GM13976 (cell line): ENCODE data around the gene ADCY3.
A peak's percentile ranks its signal among the peaks of the same experiment; 100 is the strongest.

Experiments
- DNase-seq: peaks from one replicate; pipeline ENCODE4 v3.0.0; 2012; ENCODE audit warnings: low spot score
- CTCF ChIP-seq: IDR thresholded peaks from 2 replicates; pipeline ENCODE4 v1.5.1; 2012; ENCODE audit warnings: borderline replicate concordance, mild to moderate bottlenecking; ENCODE audit not compliant: insufficient read depth; ENCODE audit errors: extremely low read depth, missing control alignments, control extremely low read depth
- in situ Hi-C: fragments of 300-500 bp; cut with MboI; formaldehyde crosslinking; loops from one replicate; pipeline ENCODE4 v1.12.0; 2022; ENCODE audit warnings: low sequenced_read_pairs, mixed read lengths, inconsistent platforms; ENCODE audit not compliant: unreplicated experiment

Gene ADCY3

GRCh38 chr2:24920098-24920808 lies at the start of gene ADCY3:
ADCY3 (minus strand) TSS chr2:24920237; CDS start chr2:24918987, 1,250 bp downstream.
- peak; percentile 87 for DNase-seq
- in situ Hi-C loops, result no loop called here
- TF ChIP-seq CTCF, result no peak

- in situ Hi-C loops, result no loop called here
- no peak for DNase-seq
These were observed 49.7 kb upstream of the ADCY3 start for GRCh38 chr2:24969784-24970183.

GRCh38 chr2:24961903-24962302 lies 41.9 kb upstream of the ADCY3 start:
- in situ Hi-C loops, result no loop called here
- TF ChIP-seq CTCF, result no peak
- no peak for DNase-seq

More at GRCh38 chr2:24969784-24970183, 49.7 kb upstream of the ADCY3 start:
- TF ChIP-seq CTCF, result no peak

- no peak for DNase-seq
- in situ Hi-C loops, result no loop called here
- no peak for TF ChIP-seq CTCF
These were observed 39.7 kb upstream of the ADCY3 start for GRCh38 chr2:24959761-24960160.

- in situ Hi-C loops, result no loop called here
- no peak for DNase-seq
- TF ChIP-seq CTCF, result no peak
These were observed 38.4 kb upstream of the ADCY3 start for GRCh38 chr2:24958411-24958935.

GRCh38 chr2:24957976-24958375 lies 37.9 kb upstream of the ADCY3 start:
- no peak for TF ChIP-seq CTCF
- DNase-seq, result no peak
- in situ Hi-C loops, result no loop called here
